Psoas muscle (tissue), 8 donors: ENCODE data around the gene BORCS6. TPM values are rescaled to one million over a fixed set of nuclear protein-coding genes. Genes with fewer than 3 reads are reported as not detected.

Experiments
- ATAC-seq, 4 donors: fragments of 200-7000 bp; cut with Tn5 transposase; one replicate each; pipeline ENCODE4 v1.9.1; 2020; ENCODE audit warnings: moderate library complexity in 3 of 4, mild to moderate bottlenecking in 2 of 4
- DNase-seq, 2 donors: peaks; one replicate each; pipeline ENCODE4 v3.0.0-alpha.2; 2020
- H3K27ac ChIP-seq: fragments of 200-600 bp; one replicate; pipeline ENCODE4 v1.8.0; 2022
- H3K27me3 ChIP-seq, 3 donors: fragments of 200-600 bp in 1 of 3; one replicate each; pipeline versions ENCODE4 v1.6.1 to v1.8.0; 2013 to 2022; ENCODE audit warnings: low read length in 2 of 3, mild to moderate bottlenecking in 2 of 3, moderate library complexity in 1 of 3; ENCODE audit not compliant: insufficient read depth in 3 of 3
- H3K36me3 ChIP-seq, 2 donors: fragments of 200-600 bp in 1 of 2; one replicate each; pipeline versions ENCODE4 v1.6.1 to v1.8.0; 2013 to 2022; ENCODE audit warnings: low read depth in 1 of 2, mild to moderate bottlenecking in 1 of 2, moderate library complexity in 1 of 2; ENCODE audit not compliant: insufficient read depth in 1 of 2
- H3K4me1 ChIP-seq: fragments of 200-600 bp; one replicate; pipeline ENCODE4 v1.8.0; 2022
- H3K4me3 ChIP-seq: fragments of 200-600 bp; one replicate; pipeline ENCODE4 v1.8.0; 2022; ENCODE audit warnings: mild to moderate bottlenecking
- H3K9me3 ChIP-seq: fragments of 200-600 bp; one replicate; pipeline ENCODE4 v1.8.0; 2022
- WGBS, 3 donors: extraction: QIAGEN DNeasy Blood & Tissue Kit; methylation state at CpG; one replicate each; pipeline versions ENCODE4 v1.1.6 to v1.1.7; 2013; 5-methylcytosine and 5-hydroxymethylcytosine counted together
- intact Hi-C, 2 donors: fragments of 100-400 bp; cut with DNase I; formaldehyde crosslinking; loops; one replicate each; pipeline versions ENCODE4 v1.11.0 to v1.14.2; 2022
- polyA plus RNA-seq, 3 donors: library from polyadenylated mRNA; stranded (reverse); fragments of 200-250 nt; gene quantifications; one replicate each; pipeline ENCODE4 v1.2.3, GENCODE V29; 2013
- total RNA-seq, 4 donors: library from RNA; stranded (reverse); fragmentation: NEBNext Ultra II Directional in 2 of 4; extraction: Animal tissue kit (Norgen Biotek cat#: 25700) in 2 of 4; gene quantifications; one replicate each; pipeline versions ENCODE4 v1.2.1 to v1.2.4, GENCODE V29; 2021 to 2023
- TF ChIP-seq, protein P1 (sequence below): fragments of 200-600 bp; IDR thresholded peaks from one replicate; pipeline ENCODE4 v1.8.0; 2022; ENCODE audit warnings: antibody characterized with exemption
- donor health status: healthy with polysubstance abuse.
- donor health status: DM: no; HTN: no; CAD: no; lungs with moderate emphysema.
- donor health status: Bipolar disorder and iron deficiency.
- donor health status: healthy.
- donor health status: DM: yes; HTN: yes; CAD: no.
- donor health status: DM: no; HTN: no; CAD: no.
- donor health status: DM: no; HTN: no; CAD: no.
- donor health status: DM: yes; HTN: yes; CAD: no.

BORCS6 gene
- total and polyA plus RNA-seq, 7 donors = 8.8 to 19.3 (median 11.2) TPM

GRCh38 chr17:8161289-8162232, 28.4 kb downstream of the BORCS6 start:
- peak in 2 of 4 donors; percentile 4 to 6 for ATAC-seq
- TF ChIP-seq, protein P1, sequence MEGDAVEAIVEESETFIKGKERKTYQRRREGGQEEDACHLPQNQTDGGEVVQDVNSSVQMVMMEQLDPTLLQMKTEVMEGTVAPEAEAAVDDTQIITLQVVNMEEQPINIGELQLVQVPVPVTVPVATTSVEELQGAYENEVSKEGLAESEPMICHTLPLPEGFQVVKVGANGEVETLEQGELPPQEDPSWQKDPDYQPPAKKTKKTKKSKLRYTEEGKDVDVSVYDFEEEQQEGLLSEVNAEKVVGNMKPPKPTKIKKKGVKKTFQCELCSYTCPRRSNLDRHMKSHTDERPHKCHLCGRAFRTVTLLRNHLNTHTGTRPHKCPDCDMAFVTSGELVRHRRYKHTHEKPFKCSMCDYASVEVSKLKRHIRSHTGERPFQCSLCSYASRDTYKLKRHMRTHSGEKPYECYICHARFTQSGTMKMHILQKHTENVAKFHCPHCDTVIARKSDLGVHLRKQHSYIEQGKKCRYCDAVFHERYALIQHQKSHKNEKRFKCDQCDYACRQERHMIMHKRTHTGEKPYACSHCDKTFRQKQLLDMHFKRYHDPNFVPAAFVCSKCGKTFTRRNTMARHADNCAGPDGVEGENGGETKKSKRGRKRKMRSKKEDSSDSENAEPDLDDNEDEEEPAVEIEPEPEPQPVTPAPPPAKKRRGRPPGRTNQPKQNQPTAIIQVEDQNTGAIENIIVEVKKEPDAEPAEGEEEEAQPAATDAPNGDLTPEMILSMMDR = no peak
- peaks cover 0 to 26% of the 10 kb centered on the region in 2 donors for H3K36me3 ChIP-seq
- H3K27ac ChIP-seq = peak overlapping the region; percentile 100
- 37 to 48% (median 41%) methylated on average over 18 to 19 of the region's 19 CpGs for WGBS, 3 donors
- intact Hi-C loops = no loop called here
- peak overlapping the region; percentile 99 for H3K4me3 ChIP-seq
- DNase-seq = peak; percentile 34 to 55
- no peaks in the 10 kb centered on the region for H3K27me3 ChIP-seq
- peaks cover 38% of the 10 kb centered on the region for H3K4me1 ChIP-seq
- no peaks in the 10 kb centered on the region for H3K9me3 ChIP-seq

DNA sequence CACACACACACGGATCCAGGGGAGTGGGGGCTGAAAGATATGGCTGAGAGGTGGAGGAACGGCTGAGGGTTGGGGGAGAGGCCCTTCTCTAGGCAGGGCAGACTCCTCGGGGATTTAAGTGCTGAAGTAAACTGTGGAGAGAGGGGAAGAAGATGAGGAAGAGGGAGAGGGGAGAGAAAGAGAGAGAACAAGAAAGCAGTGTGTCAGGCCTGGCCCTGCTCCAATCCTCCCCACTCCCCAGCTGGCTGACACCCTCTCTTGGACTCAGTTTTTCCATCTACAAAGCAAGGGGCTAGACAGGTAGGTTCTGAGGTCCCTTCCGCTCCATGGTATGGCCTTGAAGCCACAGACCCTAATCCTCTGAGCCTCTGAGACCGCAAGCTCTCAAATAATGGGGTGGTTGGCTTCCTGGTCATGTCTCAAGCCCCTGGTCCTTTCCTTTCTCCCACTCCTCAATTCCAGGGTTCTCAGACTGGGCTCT, 29.2 kb downstream of the BORCS6 start:
- Histone ChIP-seq H3K9me3 (no peaks in the 10 kb centered on the region), H3K4me1 (peaks cover 38% of the 10 kb centered on the region), H3K27me3 (no peaks in the 10 kb centered on the region), H3K4me3 (peak overlapping the region; percentile 99), H3K36me3 (peaks cover 0 to 26% of the 10 kb centered on the region in 2 donors), H3K27ac (peak overlapping the region; percentile 100)
- DNase-seq = peak in 1 of 2 donors; percentile 12
- 54 to 67% (median 64%) methylated on average over 3 to 5 of the region's 5 CpGs for WGBS, 3 donors
- TF ChIP-seq, protein P1 = no peak
- no peak for ATAC-seq
- intact Hi-C loops = no loop called here

- TF ChIP-seq, protein P1 = no peak
- Histone ChIP-seq H3K27me3 (no peaks in the 10 kb centered on the region), H3K4me3 (no peak overlapping the region), H3K27ac (peak overlapping the region; percentile 100), H3K9me3 (no peaks in the 10 kb centered on the region), H3K36me3 (peaks cover 0 to 26% of the 10 kb centered on the region in 2 donors), H3K4me1 (peaks cover 38% of the 10 kb centered on the region)
- ATAC-seq (no peak), DNase-seq (peak in 1 of 2 donors; percentile 1)
- intact Hi-C loops = no loop called here
- WGBS, 3 donors = 49 to 78% (median 55%) methylated on average over 3 to 4 of the region's 4 CpGs
These were observed 29.8 kb downstream of the BORCS6 start for GRCh38 chr17:8160224-8160577.

GRCh38 chr17:8159459-8160223, 30.3 kb downstream of the BORCS6 start:
- peaks cover 33% of the 10 kb centered on the region for H3K4me1 ChIP-seq

More at GRCh38 chr17:8159459-8160223, 30.3 kb downstream of the BORCS6 start:
- TF ChIP-seq, protein P1 = no peak
- peak in 1 of 2 donors; percentile 12 for DNase-seq
- Histone ChIP-seq H3K27me3 (no peaks in the 10 kb centered on the region), H3K4me3 (no peak overlapping the region), H3K27ac (peak overlapping the region; percentile 100), H3K36me3 (peaks cover 0 to 26% of the 10 kb centered on the region in 2 donors), H3K9me3 (no peaks in the 10 kb centered on the region)
- intact Hi-C loops = loop anchor here in 1 of 2 donors (2.0 kb wide), 2 partner anchors 21 to 65 kb away; no protein-coding TSS in a partner anchor
- ATAC-seq = no peak
- WGBS, 3 donors = 64 to 77% (median 65%) methylated on average over 4 of the region's 4 CpGs
